ENCODE measurements around the gene RAB6D. TPM values are rescaled to one million over a fixed set of nuclear protein-coding genes. Genes with fewer than 3 reads are reported as not detected.
"Not testable (repeated sequence)": the region's sequence is repeated elsewhere in the genome, so short reads cannot be mapped to it uniquely, and the experiment has no call there.

RAB6D gene
- polyA plus RNA-seq, 6 donors from 2014 or later, result not detected

DNA sequence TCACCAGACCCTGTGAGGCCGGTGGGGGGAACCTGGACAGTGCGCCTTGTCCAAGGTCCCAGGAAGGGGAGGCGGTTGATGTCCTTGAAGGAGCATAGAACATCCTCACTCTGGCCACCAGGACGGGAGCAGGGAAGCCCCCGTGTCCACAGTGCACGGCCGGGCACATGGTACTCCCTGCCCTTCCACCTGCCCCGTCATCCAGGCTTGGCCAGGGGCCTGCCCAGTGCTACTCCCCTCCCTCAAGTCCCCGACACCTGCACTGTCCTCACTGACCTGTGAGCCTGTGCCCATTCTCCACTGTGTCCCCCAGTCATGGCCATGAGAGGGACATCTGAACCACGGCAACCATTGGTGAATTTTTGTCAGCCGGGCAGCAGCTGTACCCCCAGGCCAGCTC lies 27.5 kb upstream of the RAB6D start:
- not testable (repeated sequence) for H3K36me3 Mint-ChIP-seq; H3K4me3 Mint-ChIP-seq; ATAC-seq (ENCODE audit: low read depth in 2 of 2); H3K27ac Mint-ChIP-seq; H3K9me3 Mint-ChIP-seq; DNase-seq; H3K4me1 Mint-ChIP-seq
- peaks cover under 1 to 31% (median 27%) of the 10 kb centered on the region in 3 donors for H3K27me3 Mint-ChIP-seq

DNA sequence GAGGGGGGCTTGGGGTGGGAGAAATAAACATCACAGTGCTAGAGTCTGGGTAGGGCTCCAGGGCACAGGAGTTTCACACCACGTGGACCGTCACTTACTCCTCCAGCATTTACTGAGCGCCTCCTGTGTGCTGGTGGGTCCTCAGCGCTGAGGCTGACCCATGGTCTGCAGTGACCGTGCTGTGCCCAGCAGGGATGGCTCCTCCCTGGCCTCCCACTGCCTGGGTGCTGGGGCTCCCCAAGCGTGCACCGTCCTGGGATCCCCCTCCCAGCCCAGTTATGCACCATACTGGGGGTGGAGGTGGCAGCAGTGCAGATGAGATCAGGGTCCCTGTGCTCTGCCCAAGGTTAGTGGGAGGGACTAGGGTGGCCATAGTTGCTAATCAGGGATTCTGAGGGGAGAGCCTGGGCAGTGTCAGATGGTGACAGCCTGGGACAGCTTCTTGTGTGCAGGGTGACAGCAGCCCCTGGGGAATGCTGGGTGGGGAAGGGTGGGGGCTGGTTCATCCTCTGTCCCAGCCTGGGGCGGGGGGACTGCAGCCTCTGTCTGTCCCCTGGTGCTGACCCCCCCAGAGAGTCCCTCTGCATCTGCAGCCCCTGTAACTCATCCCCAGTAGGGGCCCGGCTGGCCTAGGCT lies 26.6 kb upstream of the RAB6D start:
- not testable (repeated sequence) for H3K4me1 Mint-ChIP-seq; H3K9me3 Mint-ChIP-seq; H3K27ac Mint-ChIP-seq; H3K4me3 Mint-ChIP-seq; DNase-seq; ATAC-seq (ENCODE audit: low read depth in 2 of 2); H3K36me3 Mint-ChIP-seq
- peaks cover 0 to 36% (median 22%) of the 10 kb centered on the region in 3 donors for H3K27me3 Mint-ChIP-seq

DNA sequence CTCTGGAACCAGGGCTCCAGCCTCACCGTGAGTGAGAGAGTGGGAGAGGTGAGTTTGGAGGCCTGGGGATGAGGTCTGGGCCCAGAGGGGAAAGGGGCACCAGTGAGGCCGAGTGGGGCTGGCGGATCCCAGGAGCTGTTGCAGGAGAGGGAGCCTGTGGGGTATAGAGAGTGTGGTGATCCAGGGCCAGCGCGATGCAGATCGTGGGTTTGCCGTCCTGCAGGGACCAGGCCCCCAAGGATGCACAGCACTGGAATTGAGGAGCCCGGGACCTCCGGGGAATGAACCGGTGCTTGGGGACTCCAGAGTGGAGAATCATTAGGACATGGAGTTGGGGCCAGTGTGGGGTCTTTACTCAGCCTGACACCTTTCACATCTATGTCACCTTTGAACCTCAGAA lies 25.7 kb upstream of the RAB6D start:
- no peaks in the 10 kb centered on the region for H3K36me3 Mint-ChIP-seq
- H3K4me1 Mint-ChIP-seq, result no peaks in the 10 kb centered on the region
- H3K27ac Mint-ChIP-seq, result no peak overlapping the region
- H3K9me3 Mint-ChIP-seq, result no peaks in the 10 kb centered on the region
- H3K27me3 Mint-ChIP-seq, result peaks cover 0 to 36% (median 21%) of the 10 kb centered on the region in 3 donors
- DNase-seq (no peak), ATAC-seq (ENCODE audit: low read depth in 2 of 2) (no peak)
- H3K4me3 Mint-ChIP-seq, result no peak overlapping the region

DNA sequence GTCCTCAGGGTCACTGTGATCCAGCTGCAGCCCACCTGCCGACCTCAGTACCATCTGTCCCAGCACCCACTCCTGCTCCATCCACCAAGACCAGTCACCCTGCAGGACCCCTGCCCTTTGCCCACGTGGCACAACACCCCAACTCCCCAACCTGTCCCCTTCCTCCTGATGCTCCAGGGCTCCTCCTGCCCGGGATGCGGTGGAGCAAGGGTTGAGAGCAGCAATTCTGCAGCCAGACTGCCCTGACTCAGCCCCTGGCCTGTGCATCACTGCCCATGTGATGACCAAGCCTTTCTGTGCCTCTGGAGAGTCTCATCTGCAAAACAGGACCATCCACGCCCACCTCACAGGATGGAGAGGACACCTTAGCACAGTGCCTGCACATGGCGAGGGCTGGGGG lies 24.9 kb upstream of the RAB6D start:
- H3K9me3 Mint-ChIP-seq; DNase-seq; ATAC-seq (ENCODE audit: low read depth in 2 of 2); H3K27ac Mint-ChIP-seq; H3K36me3 Mint-ChIP-seq; H3K4me1 Mint-ChIP-seq; H3K4me3 Mint-ChIP-seq: not testable (repeated sequence)
- peaks cover 0 to 31% (median 21%) of the 10 kb centered on the region in 3 donors for H3K27me3 Mint-ChIP-seq

DNA sequence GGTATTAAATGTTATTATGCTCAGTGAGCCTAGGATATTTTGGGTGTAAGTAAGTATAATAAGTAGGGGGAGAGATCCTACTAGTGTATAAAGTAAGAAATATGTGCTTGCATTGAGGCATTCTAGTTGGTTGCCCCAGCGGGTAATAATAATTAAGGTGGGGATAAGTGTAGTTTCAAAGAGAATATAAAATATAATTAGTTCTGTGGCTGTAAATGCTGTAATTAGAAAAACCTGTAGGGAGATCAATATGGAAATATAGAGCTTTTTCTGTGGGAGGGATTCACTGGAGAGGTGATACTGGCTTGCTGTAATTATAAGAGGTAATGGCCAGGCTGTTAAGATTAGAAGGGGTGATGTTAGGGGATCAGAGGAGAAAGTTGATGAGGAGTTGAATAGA lies 9.1 kb upstream of the RAB6D start:
- H3K9me3 Mint-ChIP-seq, result peaks cover 0 to 11% (median 0%) of the 10 kb centered on the region in 7 donors
- not testable (repeated sequence) for H3K27ac Mint-ChIP-seq; ATAC-seq (ENCODE audit: low read depth in 2 of 2); H3K36me3 Mint-ChIP-seq; H3K27me3 Mint-ChIP-seq; DNase-seq; H3K4me3 Mint-ChIP-seq; H3K4me1 Mint-ChIP-seq

DNA sequence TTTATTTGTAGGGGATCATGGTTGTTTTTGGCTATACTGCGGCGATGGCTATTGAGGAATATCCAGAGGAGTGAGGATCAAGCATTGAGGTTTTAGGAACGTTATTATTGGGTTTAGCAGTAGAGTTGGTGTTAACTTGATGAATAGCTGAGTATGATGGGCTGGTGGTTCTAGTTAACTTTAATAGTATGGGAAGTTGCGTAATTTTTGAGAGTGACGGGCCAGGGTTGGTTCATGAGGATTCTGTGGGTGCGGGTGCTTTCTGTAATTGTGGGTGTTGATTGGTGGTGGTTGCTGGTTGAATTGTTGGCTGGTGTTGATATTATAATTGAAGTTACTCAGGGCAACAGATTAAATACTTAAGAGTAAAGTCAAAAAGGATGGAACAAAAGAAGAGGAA lies 6.0 kb upstream of the RAB6D start:
- DNase-seq, result no peak
- no peaks in the 10 kb centered on the region for H3K4me1 Mint-ChIP-seq
- no peak for ATAC-seq (ENCODE audit: low read depth in 2 of 2)
- H3K27me3 Mint-ChIP-seq, result peaks cover 15 to 22% (median 20%) of the 10 kb centered on the region in 3 donors
- H3K9me3 Mint-ChIP-seq, result peaks cover 0 to 6% (median 0%) of the 10 kb centered on the region in 7 donors
- no peaks in the 10 kb centered on the region for H3K36me3 Mint-ChIP-seq
- no peak overlapping the region for H3K27ac Mint-ChIP-seq
- H3K4me3 Mint-ChIP-seq, result no peak overlapping the region

DNA sequence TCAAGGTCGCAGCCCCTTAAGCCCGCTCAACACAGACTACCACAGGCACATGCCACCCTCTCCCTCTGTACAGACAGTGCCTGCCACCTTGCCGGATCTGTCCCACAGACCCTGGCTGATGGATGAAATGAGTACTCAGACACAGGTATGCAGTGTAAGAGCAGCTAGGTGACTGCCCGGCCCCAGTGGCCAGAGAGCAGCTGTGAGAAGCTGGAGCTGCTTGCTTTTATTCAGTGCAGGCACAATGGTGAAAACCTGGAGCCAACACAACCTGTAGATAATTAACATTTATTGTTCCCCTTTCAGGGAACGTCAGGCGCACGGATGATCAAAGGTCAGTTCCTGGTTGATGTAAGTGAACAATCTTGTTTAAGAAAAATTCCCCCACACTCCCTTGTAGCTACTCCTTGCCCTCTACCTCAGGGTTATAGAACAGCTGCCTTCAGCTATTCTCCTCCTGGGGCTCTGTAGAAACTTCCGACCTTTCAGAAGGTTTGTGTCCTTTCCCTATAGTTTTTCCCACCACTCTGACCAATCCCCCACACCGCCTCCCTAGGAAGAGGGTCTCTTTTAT lies 4.6 kb upstream of the RAB6D start:
- not testable (repeated sequence) for H3K4me1 Mint-ChIP-seq; DNase-seq; H3K4me3 Mint-ChIP-seq; H3K36me3 Mint-ChIP-seq; H3K9me3 Mint-ChIP-seq; H3K27ac Mint-ChIP-seq; ATAC-seq (ENCODE audit: low read depth in 2 of 2)
- peaks cover 20 to 32% (median 23%) of the 10 kb centered on the region in 3 donors for H3K27me3 Mint-ChIP-seq

DNA sequence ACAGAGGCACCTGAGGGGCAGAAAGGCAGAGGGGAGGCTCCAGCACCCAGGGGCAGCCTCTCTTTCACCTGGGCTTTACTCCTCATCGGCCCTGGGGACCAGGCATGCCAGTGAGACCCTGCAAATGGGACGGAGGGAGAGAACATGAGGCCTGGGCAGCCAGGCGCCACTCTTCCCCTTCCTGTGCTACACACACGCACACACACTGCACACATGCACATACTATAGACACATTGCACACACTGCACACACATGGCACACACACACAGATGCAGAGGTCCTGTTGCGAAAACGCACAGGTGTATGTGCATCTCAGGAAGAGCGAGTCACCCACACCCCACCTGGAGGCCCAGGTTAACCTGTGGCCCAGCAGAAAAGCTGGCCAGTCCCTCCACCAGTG lies 3.4 kb upstream of the RAB6D start:
- Mint-ChIP-seq H3K4me3 (peak overlapping the region in 1 of 8 donors; percentile 4), H3K27ac (no peak overlapping the region), H3K9me3 (peaks cover 0 to 2% (median 0%) of the 10 kb centered on the region in 7 donors), H3K36me3 (no peaks in the 10 kb centered on the region), H3K27me3 (peaks cover 25 to 40% (median 31%) of the 10 kb centered on the region in 3 donors), H3K4me1 (peaks cover 0 to 6% (median 3%) of the 10 kb centered on the region in 3 donors)
- ATAC-seq (ENCODE audit: low read depth in 2 of 2) (no peak), DNase-seq (no peak)

DNA sequence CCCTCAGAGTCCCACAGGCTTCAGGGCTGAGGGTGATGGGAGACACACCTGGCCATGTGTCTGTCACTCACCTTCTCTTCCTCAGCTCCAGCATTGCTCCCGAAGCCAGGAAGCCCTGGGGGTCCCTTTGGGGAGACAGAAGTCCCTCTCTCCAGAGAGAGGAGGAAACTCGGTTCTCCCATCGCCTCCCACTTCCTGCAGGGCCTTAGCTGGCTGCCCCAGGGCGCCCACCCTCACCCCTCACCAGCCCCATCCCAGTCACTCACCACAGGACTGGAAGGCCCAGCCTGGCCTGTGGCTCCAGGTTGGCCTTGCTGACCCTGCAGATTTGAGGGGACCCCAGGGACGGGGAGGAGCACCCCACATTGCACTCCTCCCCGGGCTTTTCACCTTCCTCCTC lies 2.7 kb upstream of the RAB6D start:
- DNase-seq (no peak), ATAC-seq (ENCODE audit: low read depth in 2 of 2) (no peak)
- H3K4me3 Mint-ChIP-seq, result no peak overlapping the region
- H3K36me3 Mint-ChIP-seq, result no peaks in the 10 kb centered on the region
- H3K27ac Mint-ChIP-seq, result no peak overlapping the region
- H3K4me1 Mint-ChIP-seq, result peaks cover 0 to 6% (median 3%) of the 10 kb centered on the region in 3 donors
- peaks cover 0 to 2% (median 0%) of the 10 kb centered on the region in 7 donors for H3K9me3 Mint-ChIP-seq
- peaks cover 28 to 45% (median 37%) of the 10 kb centered on the region in 3 donors for H3K27me3 Mint-ChIP-seq

DNA sequence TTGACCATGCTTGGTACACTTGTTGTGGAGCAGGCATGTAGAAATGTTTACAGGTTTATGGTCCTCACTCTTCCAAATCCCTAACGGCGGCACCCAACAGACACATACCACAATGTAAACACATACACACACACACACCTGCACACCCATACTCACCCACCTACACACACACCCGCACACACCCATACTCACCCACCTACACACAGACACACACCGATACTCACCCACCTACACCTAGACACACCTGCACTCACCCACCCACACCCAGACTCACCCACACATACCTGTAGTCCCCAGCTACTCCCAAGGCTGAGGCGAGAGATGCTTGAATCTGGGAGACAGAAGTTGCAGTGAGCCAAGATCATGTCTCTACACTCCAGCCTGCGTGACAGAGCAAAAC lies 1.5 kb upstream of the RAB6D start:
- peaks cover 0 to 6% (median 3%) of the 10 kb centered on the region in 3 donors for H3K4me1 Mint-ChIP-seq
- DNase-seq (no peak), ATAC-seq (ENCODE audit: low read depth in 2 of 2) (no peak)
- H3K4me3 Mint-ChIP-seq, result no peak overlapping the region
- H3K9me3 Mint-ChIP-seq, result peaks cover 0 to 2% (median 0%) of the 10 kb centered on the region in 7 donors
- H3K27ac Mint-ChIP-seq, result no peak overlapping the region
- H3K36me3 Mint-ChIP-seq, result no peaks in the 10 kb centered on the region
- H3K27me3 Mint-ChIP-seq, result peaks cover 33 to 50% (median 41%) of the 10 kb centered on the region in 3 donors

DNA sequence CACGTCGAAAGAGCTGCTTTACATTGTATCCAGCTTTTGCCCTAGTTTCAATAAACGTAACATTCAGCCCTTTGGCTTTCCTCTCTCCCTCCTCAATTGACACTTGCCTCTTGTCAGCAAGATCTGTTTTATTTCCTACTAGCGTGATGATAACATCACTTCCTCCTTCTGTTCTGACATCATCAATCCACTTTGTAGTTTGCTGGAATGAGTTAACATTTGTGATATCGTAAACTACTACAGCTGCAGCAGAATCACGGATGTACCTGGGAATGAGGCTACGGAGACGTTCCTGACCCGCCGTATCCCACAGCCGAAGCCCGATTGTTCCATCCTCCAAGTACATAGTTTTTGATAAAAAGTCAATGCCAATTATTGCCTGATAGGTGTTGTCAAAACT lies 755 bp downstream of the RAB6D start:
- Mint-ChIP-seq H3K4me3 (peak overlapping the region in 3 of 8 donors; percentile 28 to 47 (median 43)), H3K27me3 (peaks cover 39 to 58% (median 47%) of the 10 kb centered on the region in 3 donors)
- not testable (repeated sequence) for ATAC-seq (ENCODE audit: low read depth in 2 of 2); H3K4me1 Mint-ChIP-seq; H3K27ac Mint-ChIP-seq; DNase-seq; H3K9me3 Mint-ChIP-seq; H3K36me3 Mint-ChIP-seq

DNA sequence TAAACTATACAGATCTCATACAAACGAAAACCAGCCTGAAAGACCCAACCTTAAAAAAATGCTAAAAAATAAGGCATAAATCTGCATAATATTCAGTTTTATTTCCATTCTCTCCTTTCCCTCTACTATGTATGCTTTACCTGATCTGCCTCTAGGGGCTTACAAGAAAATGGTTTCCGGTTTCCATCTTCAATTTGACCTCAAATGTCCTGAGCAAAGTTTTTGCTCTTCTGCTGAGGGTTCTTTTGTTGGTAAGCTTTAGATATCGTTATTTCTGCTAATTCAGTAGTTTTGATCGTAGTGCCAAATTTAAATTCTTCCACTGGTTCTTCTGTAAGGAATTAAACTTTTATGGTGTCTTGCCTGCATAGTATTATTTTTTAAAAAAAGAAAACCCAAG lies 2.2 kb downstream of the RAB6D start:
- not testable (repeated sequence) for H3K4me3 Mint-ChIP-seq; H3K27ac Mint-ChIP-seq; ATAC-seq (ENCODE audit: low read depth in 2 of 2); DNase-seq; H3K36me3 Mint-ChIP-seq; H3K4me1 Mint-ChIP-seq; H3K9me3 Mint-ChIP-seq
- H3K27me3 Mint-ChIP-seq, result peaks cover 46 to 47% (median 47%) of the 10 kb centered on the region in 3 donors

DNA sequence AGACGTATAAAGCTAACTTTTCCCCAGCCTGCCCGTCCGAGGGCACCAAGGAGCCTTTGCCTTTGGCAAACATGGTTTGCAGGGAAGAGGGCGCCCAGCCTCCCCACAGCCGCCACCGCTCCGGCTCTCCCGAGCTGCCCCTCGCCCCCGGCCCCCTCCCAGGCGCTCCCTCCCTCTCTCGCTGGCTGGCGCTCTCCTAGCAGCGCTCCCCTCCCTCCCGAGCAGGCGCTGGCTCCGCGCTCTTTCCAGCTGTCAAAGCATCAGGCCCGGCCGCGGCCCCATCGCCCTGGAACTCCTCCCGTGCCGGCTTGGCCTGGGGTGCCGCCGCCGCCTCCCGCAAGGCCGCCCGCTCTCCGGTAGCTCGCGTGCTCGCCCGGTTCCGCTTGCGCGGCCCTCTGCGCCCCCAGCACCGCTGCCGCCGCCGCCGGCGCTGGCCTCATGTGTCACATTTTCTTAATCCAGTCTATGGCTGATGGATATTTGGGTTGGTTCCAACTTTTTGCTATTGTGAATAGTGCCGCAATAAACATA lies 10.7 kb downstream of the RAB6D start:
- H3K4me1 Mint-ChIP-seq; H3K4me3 Mint-ChIP-seq; ATAC-seq (ENCODE audit: low read depth in 2 of 2); H3K36me3 Mint-ChIP-seq; DNase-seq; H3K27ac Mint-ChIP-seq: not testable (repeated sequence)
- peaks cover 2 to 18% (median 10%) of the 10 kb centered on the region in 7 donors for H3K9me3 Mint-ChIP-seq
- peaks cover 18 to 63% (median 39%) of the 10 kb centered on the region in 3 donors for H3K27me3 Mint-ChIP-seq

DNA sequence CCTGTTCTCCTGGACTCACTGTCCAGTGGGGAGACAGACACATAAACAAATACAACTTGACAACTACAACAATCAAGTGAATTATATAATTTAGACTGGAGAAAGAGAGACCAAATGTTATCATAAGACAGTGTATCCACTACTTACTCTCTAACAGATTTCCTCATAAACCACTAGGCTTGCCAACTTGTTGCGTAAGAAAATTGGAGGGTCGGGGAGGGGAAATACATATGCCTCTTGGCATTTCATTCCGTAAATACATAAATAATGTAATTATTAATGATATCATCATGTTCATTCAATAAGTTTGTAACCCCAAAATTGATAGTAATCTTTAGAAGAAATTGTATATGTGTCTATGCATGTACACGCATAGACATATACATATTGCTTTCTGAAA lies 14.9 kb downstream of the RAB6D start:
- Mint-ChIP-seq H3K4me3 (no peak overlapping the region), H3K27ac (no peak overlapping the region), H3K9me3 (peaks cover 0 to 13% (median 6%) of the 10 kb centered on the region in 7 donors), H3K36me3 (no peaks in the 10 kb centered on the region), H3K27me3 (peaks cover 8 to 42% (median 17%) of the 10 kb centered on the region in 3 donors), H3K4me1 (no peaks in the 10 kb centered on the region)
- DNase-seq, result no peak
- ATAC-seq (ENCODE audit: low read depth in 2 of 2), result no peak
